Esophagus mucosa (tissue), 1 donor: Measurements from ENCODE around the gene NODAL. TPM values are rescaled to one million over a fixed set of nuclear protein-coding genes. Genes with fewer than 3 reads are reported as not detected.

Source experiments
- ATAC-seq: fragments of 200-7000 bp; cut with Tn5 transposase; one replicate; pipeline ENCODE4 v1.9.1; 2020
- total RNA-seq: library from RNA; stranded (reverse); gene quantifications from one replicate; pipeline ENCODE4 v1.2.4, GENCODE V29; 2023
- donor health status: DM: yes; HTN: yes; CAD: no.

NODAL gene
- total RNA-seq, 1 donor from 2014 or later = 0.48 TPM

DNA sequence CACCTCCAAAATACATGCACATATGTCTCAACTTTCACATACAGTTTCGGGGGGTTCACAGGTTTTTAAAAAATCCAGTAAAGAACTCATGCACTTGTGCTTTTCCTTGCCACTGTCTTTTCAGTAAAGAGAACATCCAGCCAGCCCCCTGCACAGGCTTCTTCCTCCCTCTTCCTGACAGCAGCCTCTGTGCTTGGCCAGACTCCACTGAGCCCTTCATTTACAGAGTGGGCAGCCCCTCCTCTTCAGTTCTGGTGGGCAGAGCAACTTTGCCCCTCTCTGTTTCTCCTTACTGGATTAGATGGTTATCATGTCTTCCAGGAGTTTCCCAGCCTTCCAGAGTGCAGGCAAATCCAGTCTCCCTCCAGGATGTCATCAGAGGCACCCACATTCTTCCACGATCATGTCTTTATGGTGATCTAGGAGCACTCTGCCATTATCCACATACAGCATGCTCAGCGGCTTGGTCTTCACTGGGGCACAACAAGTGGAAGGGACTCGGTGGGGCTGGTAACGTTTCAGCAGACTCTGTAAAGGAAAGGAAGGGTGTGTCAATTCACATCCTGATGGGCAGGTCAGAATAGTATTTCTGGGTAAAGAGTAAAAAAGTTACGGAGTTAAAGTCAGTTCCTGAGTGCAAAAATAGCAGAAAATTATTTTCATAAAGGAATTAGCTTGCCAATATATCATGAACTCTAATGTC is 8.8 kb downstream of the NODAL start:
- no peak for ATAC-seq

DNA sequence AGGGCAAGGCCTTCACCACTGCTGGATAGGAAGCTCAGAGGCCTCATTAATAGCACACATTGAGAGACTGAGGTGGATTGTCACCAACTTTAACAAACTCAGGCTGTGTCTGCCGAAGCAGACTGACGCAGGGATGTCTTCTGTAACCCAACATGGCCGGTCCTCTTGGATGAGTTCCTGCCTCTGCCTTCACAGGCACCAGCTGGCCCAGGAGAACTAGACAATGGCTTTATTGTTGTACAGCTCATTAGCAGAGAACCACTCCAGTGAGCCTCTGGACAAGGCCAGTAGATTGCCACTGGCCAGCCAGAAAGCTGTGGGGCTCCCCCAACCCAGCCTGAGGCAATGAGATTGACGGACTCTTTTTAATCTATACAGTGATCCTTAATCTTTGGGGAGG is 9.4 kb downstream of the NODAL start:
- no peak for ATAC-seq

DNA sequence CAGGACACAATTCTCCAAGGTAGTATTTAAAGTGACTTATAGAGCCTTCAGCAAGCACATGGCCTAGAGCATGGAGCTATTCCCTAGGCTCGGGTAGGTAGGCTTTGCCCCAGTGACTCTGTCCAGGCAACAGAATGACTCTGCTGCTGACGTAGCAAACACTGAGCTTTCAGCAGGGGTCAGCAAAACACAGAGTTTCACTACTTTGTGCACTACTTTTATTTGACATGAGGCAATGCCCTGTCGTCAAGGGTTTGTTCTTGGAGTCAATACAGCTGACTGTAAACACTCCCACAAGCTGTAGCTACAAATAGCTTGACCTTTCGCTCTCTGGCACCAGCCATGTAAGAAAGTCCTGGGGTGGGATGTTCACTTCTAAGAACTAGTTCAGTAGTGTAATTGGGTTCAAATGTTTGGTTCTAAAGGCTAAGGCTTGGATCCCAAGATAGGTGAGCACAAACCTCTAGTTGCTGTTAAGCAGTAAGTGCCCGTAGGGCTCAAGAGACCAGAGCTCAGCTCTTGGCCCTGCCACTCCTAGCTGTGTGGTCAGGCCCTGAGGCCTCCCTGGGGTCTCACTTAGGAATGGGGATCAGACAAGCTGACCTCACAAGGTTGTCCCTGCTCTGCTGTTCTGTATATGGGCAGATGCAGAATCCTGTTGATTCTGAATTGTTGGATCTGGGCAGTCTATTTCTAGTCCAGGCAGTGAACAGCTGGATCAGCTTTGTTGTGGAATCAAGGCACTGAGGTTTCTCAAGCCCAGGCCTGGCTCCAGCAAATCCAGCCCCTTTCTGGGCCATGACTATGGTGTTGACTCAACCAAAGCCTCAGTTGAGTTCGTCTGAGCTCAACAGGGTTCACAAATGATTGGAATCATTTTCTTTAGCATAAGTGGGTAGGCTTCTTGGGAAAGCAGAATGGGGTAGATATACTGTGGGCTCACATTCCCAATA is 10.7 kb downstream of the NODAL start:
- ATAC-seq = peak; percentile 46

DNA sequence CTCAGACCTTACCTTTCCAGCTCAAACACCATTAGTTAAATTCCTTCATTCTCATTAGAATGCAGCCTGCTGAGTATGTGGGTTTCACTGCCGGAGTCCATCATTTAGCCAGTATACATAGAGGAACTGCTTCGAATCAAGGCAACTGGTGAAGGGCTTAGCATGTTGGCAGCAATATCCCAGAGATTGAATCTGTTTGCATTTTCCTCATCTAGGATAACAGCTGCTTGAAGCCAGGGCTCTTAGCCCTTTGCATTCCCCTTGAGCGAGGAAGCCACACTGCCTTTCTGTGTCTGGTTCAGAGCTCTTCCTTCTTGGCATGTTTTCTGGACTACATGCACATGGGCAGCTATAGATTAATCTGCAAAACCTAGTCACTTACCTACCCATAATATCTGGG is 14.7 kb downstream of the NODAL start:
- ATAC-seq = no peak

DNA sequence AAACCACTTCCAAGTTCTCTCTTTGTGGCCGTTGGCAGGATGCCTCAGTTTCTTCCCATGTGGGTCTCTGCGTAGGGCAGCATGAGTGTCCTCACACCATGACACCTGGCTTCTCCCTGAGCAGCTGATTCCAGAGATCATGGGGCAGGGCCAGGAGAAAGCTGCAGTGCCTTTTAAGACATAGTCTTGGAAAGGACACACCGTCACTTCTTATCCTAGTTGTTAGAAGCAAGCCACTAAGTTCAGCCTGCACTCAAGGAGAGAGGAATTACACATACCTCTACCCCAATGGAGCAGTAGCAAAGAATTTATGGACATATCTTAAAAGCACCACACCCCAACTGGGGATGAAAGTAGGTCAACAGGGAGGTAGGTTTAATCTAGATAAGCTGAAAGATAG is 16.4 kb downstream of the NODAL start:
- no peak for ATAC-seq

- no peak for ATAC-seq
Measured at GRCh38 chr10:70424320-70424719, 17.2 kb downstream of the NODAL start.

GRCh38 chr10:70418713-70419112 is 22.8 kb downstream of the NODAL start:
- no peak for ATAC-seq

DNA sequence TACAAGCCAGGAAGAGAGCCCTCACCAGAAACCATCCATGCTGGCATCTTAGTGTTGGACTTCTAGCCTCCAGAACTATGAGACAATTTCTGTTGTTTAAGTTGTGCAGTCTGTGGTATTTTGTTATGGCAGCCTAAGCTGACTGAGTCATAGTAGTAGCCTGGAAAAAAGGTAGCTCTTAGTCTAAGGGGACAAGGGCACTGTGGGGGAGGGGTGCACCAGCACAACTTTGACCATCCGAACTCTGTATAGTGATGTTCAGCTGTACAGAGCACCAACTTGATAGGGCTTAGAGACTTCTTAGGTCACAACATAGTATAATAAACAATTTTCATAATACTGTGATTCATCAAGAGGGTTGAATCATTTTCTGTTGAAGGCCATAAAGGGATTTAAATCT is 23.3 kb downstream of the NODAL start:
- ATAC-seq = peak; percentile 53

- ATAC-seq = no peak
Measured at GRCh38 chr10:70417568-70417967, 23.9 kb downstream of the NODAL start.

GRCh38 chr10:70412356-70412755 is 29.1 kb downstream of the NODAL start:
- ATAC-seq = no peak

DNA sequence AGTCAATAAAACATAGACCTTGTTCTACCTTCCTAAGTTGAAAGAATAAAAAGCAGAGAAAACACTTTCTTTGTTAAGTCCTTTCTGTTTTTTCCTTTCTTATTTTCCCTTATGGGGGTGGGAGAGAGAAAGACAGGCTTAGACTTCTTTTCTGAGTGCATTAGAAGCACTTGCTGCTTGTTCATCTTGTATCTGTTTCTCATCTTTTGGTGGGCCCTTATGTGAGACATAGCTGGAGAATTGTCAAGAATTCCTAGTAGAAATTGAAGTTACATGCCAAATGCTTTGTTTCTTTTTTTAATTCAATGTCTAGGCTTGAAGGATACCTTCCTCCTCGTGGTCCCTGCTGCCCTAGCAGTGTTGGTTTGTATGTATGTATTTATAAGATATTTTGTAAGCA is 30.9 kb downstream of the NODAL start:
- no peak for ATAC-seq

DNA sequence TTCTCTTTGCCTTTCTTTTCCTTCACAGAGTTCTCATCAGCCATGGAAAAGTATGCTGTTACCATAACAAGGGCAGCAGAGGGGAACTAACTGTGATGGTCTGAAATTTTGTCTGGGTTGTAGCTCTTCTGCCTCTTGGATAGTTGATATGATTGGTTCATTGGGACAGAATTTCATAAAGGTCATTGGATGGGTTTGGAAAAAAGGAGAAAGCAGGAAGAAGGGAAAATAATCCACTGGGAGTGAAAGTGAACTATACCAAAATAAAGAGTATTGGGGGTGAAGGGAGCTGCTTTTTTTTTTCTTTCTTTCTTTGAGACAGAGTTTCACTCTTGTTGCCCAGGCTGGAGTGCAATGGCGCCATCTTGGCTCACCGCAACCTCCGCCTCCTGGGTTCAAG is 31.7 kb downstream of the NODAL start:
- no peak for ATAC-seq

DNA sequence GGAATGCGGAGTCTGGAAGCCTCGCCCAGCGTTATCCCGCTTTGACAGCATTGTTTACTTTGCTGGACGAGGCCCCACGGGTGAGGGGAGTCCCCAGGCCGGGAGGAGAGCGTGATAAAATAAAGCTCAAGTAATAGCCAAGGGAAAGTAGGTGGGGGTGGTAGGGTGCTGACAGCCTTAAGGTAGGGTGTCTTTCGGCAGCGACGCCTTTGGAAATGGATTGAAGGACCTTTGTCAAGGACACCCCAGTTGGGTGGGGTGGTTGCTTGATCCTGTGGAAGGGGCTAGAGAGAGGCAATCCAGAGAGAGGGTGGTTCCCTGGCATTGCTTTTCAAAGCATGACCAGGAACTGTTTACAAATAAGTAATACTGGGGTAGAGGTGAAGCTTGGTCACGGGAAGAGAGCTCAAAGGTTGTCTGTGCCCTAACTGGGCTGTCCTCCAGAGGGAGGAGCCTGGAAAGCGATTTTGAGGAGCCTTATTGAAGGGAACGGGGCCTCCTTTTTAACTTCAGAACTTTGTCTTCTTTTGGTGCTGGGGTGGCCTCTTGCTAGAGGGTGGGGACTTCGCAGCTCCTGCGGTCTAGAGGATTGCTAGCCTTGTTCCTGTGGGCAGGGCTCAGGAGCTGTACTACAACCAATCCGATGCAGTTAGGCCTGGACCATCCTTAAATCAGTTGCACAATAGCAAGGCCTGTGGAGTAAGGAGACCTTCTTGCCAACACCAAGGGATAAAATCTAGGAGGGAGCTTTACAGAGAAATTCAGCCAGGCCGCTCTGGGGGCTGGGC is 36.2 kb downstream of the NODAL start:
- peak; percentile 84 for ATAC-seq

- no peak for ATAC-seq
Measured at GRCh38 chr10:70404787-70405036, 36.8 kb downstream of the NODAL start.

DNA sequence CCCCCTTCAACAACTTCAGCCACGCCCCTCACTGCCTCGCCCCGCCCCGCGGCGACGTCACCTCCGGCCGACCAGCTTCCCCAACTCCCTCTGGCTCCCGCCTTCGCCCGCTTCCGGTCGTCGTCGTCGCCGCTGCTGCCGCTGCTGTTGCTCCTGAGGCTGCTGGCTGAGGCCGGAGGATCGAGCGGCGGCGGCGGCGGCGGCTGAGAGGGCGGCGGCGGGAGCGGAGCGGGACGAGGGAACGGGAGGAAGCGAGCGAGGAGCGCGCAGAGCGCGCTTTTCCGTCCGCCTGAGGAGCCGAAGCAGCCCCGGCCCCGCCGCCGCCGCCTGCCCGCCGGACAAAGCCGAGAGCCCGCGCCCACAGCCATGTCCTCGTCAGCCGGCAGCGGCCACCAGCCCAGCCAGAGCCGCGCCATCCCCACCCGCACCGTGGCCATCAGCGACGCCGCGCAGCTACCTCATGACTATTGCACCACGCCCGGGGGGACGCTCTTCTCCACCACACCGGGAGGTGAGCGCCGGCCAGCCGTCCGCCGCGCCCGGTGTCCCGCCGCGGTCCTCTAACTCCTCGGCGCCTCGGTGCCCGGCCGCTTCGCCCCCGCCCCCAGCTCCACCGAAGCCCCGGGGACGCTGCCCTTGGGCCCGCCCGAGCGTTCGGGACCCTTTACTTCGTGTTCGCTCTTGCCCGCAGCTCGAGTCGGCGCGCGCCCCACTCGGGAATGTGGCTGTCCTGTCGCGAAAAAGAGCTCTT is 37.3 kb downstream of the NODAL start, which contains the start of gene EIF4EBP2:
EIF4EBP2 (plus strand) TSS at position 110 of the 751 bp plus-strand sequence; CDS start at position 367, 257 bp downstream.
- peak; percentile 96 for ATAC-seq

DNA sequence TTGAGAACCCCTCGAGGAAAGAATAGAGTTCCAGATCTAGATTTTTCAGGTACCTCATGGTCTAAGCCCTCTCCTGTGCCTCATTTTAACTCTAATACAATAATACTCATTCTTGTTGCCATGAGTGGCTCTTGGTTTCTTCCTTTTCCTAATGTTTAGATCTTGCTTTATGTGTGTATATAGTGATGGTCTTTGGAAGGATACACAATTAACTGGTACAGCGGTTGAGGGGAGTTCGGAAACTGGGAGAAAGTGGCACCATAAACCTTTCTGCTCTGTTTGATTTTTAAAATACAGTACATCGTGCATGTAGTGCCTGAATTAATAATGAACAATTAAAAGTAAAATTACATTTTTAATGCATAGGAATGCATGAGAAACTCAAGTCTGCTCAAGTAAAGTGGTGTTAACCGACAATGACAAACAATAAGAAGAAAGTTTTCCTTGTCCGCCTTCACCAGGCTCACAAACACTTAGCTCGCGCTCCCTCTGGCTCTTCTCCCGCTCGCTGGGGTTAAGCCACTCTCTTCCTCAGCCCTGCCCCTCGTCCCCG is 37.9 kb downstream of the NODAL start:
- ATAC-seq = no peak

- no peak for ATAC-seq
Measured at GRCh38 chr10:70399177-70399576, 42.3 kb downstream of the NODAL start.

DNA sequence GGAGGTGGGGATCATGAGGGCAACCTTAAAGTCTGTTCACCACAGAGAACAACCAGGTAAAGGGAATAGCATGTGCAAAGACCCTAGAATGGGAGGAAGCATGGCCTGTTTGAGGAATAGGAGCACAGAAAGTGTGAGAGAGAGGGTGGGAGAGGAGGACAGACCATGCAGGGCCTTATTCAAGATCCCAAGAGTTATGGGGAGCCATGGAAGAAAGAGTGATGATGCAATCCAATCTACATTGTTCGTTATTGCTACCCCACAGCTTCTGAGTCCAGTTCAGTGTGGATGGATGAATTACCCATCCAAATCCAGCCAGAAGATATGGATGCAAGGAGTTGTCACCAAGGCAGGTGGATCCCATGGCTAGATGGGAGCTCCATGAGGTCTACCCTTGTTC is 45.3 kb downstream of the NODAL start:
- no peak for ATAC-seq

DNA sequence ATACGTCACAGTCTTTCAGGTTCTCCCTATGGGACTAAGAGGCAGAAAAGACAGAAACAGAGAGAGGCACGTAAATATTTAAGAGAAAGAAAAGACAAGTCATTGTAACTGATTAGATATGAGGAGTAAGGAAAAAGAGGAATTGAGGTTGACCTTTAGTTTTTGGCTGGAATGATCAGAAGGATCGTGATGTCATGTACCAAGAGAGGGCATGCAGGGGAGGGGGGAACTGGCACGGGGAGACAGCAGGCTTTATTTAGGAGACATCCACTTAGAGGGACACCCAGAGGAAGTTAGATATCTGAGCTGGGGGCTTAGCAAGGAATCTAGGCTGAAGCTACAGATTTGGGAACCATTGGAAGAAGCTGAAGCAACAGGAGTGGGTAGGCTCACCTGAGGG is 49.8 kb downstream of the NODAL start:
- ATAC-seq = no peak
